Measurements from ENCODE around the gene CTSL. TPM values are rescaled to one million over a fixed set of nuclear protein-coding genes. Genes with fewer than 3 reads are reported as not detected.

CTSL gene
- total and polyA plus RNA-seq, 2 of the 13 experiments (the other 11 are each of a cell fraction or from before 2014, with no cell fraction given), result 78.1 to 113 TPM

DNA sequence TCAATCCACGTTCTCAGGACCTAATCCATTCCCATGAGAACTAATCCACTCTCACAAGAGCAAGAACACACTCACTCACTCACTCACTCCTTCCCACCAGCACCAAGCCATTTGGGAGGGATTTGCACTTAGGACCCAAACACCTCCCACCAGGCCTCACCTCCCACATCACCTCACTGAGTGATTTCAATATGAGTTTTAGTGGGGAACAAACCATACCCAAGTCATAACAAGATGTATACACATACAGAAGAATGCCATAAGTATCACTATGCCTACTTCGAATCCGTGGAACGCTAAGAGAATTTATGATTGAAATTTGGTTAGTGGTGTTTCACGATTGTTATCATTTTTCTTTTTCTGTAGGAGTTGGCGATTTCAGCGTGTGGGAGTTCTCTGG lies 29.3 kb upstream of the CTSL start:
- 96% methylated on average over 7 of the region's 7 CpGs for WGBS (ENCODE audit: low lambda C conversion rate)
- no peak for DNase-seq (ENCODE audit: low spot score)
- CTCF ChIA-PET (ENCODE audit: low intra/inter-chr PET ratio, low total read pairs), result no interaction called here
- TF ChIP-seq, protein P1, sequence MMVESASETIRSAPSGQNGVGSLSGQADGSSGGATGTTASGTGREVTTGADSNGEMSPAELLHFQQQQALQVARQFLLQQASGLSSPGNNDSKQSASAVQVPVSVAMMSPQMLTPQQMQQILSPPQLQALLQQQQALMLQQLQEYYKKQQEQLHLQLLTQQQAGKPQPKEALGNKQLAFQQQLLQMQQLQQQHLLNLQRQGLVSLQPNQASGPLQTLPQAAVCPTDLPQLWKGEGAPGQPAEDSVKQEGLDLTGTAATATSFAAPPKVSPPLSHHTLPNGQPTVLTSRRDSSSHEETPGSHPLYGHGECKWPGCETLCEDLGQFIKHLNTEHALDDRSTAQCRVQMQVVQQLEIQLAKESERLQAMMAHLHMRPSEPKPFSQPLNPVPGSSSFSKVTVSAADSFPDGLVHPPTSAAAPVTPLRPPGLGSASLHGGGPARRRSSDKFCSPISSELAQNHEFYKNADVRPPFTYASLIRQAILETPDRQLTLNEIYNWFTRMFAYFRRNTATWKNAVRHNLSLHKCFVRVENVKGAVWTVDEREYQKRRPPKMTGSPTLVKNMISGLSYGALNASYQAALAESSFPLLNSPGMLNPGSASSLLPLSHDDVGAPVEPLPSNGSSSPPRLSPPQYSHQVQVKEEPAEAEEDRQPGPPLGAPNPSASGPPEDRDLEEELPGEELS (CRISPR knock-in tag; IDR thresholded peaks at IDR 0.05), result no peak
- TF ChIP-seq, protein P2, sequence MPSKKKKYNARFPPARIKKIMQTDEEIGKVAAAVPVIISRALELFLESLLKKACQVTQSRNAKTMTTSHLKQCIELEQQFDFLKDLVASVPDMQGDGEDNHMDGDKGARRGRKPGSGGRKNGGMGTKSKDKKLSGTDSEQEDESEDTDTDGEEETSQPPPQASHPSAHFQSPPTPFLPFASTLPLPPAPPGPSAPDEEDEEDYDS (CRISPR knock-in tag; IDR thresholded peaks at IDR 0.05), result no peak
- TF ChIP-seq NFE2L1 (CRISPR knock-in tag; IDR thresholded peaks at IDR 0.05; ENCODE audit: borderline replicate concordance) (no peak), ZNF747 (CRISPR knock-in tag; IDR thresholded peaks at IDR 0.05; ENCODE audit: borderline replicate concordance) (no peak), ZSCAN30 (CRISPR knock-in tag; IDR thresholded peaks at IDR 0.05) (no peak), FOXM1 (CRISPR knock-in tag; IDR thresholded peaks at IDR 0.05) (no peak), IRF2 (CRISPR knock-in tag; IDR thresholded peaks at IDR 0.05) (no peak)
- TF ChIP-seq, protein P3, sequence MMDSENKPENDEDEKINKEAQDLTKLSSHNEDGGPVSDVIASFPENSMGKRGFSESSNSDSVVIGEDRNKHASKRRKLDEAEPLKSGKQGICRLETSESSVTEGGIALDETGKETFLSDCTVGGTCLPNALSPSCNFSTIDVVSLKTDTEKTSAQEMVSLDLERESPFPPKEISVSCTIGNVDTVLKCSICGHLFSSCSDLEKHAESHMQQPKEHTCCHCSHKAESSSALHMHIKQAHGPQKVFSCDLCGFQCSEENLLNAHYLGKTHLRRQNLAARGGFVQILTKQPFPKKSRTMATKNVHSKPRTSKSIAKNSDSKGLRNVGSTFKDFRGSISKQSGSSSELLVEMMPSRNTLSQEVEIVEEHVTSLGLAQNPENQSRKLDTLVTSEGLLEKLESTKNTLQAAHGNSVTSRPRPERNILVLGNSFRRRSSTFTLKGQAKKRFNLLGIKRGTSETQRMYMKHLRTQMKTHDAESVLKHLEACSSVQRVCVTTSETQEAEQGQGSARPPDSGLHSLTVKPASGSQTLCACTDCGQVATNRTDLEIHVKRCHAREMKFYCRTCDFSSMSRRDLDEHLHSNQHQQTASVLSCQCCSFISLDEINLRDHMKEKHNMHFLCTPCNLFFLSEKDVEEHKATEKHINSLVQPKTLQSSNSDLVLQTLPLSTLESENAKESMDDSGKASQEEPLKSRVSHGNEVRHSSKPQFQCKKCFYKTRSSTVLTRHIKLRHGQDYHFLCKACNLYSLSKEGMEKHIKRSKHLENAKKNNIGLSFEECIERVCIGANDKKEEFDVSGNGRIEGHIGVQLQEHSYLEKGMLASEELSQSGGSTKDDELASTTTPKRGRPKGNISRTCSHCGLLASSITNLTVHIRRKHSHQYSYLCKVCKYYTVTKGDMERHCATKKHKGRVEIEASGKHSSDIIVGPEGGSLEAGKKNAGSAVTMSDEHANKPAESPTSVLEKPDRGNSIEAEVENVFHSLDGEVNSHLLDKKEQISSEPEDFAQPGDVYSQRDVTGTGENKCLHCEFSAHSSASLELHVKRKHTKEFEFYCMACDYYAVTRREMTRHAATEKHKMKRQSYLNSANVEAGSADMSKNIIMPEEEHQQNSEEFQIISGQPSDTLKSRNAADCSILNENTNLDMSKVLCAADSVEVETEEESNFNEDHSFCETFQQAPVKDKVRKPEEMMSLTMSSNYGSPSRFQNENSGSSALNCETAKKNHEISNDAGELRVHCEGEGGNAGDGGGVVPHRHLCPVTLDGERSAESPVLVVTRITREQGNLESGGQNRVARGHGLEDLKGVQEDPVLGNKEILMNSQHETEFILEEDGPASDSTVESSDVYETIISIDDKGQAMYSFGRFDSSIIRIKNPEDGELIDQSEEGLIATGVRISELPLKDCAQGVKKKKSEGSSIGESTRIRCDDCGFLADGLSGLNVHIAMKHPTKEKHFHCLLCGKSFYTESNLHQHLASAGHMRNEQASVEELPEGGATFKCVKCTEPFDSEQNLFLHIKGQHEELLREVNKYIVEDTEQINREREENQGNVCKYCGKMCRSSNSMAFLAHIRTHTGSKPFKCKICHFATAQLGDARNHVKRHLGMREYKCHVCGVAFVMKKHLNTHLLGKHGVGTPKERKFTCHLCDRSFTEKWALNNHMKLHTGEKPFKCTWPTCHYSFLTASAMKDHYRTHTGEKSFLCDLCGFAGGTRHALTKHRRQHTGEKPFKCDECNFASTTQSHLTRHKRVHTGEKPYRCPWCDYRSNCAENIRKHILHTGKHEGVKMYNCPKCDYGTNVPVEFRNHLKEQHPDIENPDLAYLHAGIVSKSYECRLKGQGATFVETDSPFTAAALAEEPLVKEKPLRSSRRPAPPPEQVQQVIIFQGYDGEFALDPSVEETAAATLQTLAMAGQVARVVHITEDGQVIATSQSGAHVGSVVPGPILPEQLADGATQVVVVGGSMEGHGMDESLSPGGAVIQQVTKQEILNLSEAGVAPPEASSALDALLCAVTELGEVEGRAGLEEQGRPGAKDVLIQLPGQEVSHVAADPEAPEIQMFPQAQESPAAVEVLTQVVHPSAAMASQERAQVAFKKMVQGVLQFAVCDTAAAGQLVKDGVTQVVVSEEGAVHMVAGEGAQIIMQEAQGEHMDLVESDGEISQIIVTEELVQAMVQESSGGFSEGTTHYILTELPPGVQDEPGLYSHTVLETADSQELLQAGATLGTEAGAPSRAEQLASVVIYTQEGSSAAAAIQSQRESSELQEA (CRISPR knock-in tag; IDR thresholded peaks at IDR 0.05; ENCODE audit: not compliant biosample characterization), result no peak
- TF ChIP-seq, protein P4, sequence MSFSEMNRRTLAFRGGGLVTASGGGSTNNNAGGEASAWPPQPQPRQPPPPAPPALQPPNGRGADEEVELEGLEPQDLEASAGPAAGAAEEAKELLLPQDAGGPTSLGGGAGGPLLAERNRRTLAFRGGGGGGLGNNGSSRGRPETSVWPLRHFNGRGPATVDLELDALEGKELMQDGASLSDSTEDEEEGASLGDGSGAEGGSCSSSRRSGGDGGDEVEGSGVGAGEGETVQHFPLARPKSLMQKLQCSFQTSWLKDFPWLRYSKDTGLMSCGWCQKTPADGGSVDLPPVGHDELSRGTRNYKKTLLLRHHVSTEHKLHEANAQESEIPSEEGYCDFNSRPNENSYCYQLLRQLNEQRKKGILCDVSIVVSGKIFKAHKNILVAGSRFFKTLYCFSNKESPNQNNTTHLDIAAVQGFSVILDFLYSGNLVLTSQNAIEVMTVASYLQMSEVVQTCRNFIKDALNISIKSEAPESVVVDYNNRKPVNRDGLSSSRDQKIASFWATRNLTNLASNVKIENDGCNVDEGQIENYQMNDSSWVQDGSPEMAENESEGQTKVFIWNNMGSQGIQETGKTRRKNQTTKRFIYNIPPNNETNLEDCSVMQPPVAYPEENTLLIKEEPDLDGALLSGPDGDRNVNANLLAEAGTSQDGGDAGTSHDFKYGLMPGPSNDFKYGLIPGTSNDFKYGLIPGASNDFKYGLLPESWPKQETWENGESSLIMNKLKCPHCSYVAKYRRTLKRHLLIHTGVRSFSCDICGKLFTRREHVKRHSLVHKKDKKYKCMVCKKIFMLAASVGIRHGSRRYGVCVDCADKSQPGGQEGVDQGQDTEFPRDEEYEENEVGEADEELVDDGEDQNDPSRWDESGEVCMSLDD (CRISPR knock-in tag; IDR thresholded peaks at IDR 0.05; ENCODE audit: borderline replicate concordance), result no peak

More for the DNA sequence above, 29.3 kb upstream of the CTSL start:
- FAIRE-seq (no peak), ATAC-seq (no peak)
- H3K4me3 ChIP-seq (replicated peaks in 1 of 3; ENCODE audit: insufficient read depth in 1 of 3, low read depth in 2 of 3, low read length in 3 of 3), result no peak overlapping the region
- H4K20me1 ChIP-seq (ENCODE audit: insufficient read depth, low read length), result no peaks in the 10 kb centered on the region
- no TSS peak for BruUV-seq (replicated peaks)
- no peaks in the 10 kb centered on the region for H3K4me1 ChIP-seq (ENCODE audit: insufficient read depth, low read length)
- no peak overlapping the region for H2AFZ ChIP-seq (ENCODE audit: low read length)
- POLR2A ChIA-PET, result no interaction called here
- no peaks in the 10 kb centered on the region for H3K9me3 ChIP-seq (ENCODE audit: low read length)
- intact Hi-C loops (cut with micrococcal nuclease; ENCODE audit: unreplicated experiment), result no loop called here
- H3K9ac ChIP-seq (ENCODE audit: insufficient read depth, low read depth, low read length), result no peak overlapping the region
- peaks cover 20 to 53% of the 10 kb centered on the region in 2 experiments for H3K36me3 ChIP-seq (replicated peaks in 1 of 2; ENCODE audit: control insufficient read depth in 1 of 2, insufficient read depth in 2 of 2, low read length in 2 of 2)
- H3K79me2 ChIP-seq (ENCODE audit: insufficient read depth, low read length), result no peaks in the 10 kb centered on the region
- no peak overlapping the region for H3K4me2 ChIP-seq (ENCODE audit: low read depth, low read length)
- in situ Hi-C loops (cut with HindIII; ENCODE audit: extremely low pct_ligation_motif_present, low pct_unique_long_range_greater_than_20kb), result no loop called here
- no peaks in the 10 kb centered on the region for H3K27me3 ChIP-seq (ENCODE audit: control insufficient read depth in 1 of 2, insufficient read depth in 2 of 2, low read length in 2 of 2)
- no peak overlapping the region for H3K27ac ChIP-seq (ENCODE audit: extremely low read length, insufficient read depth, low read length)
